ENCODE measurements around the gene CXCL10.

- no peak for TF ChIP-seq CTCF (IDR thresholded peaks at IDR 0.05)
- TF ChIP-seq POLR2A (IDR thresholded peaks at IDR 0.05), result no peak
These were observed 33.3 kb downstream of the CXCL10 start for GRCh38 chr4:75989846-75990528.
